NCI-H69 (cell line): ENCODE data around the gene MTA2.

Experiments used
- DNase-seq: peaks from one replicate; lab custom pipeline; 2025; lab: John Stamatoyannopoulos, UW

The MTA2 gene

GRCh38 chr11:62546244-62546928 lies 55.3 kb downstream of the MTA2 start, which contains the start of gene AHNAK:
TSS of gene AHNAK (minus strand) at chr11:62546806. CDS start at chr11:62536098, 10,708 bp downstream.
- DNase-seq, result peak; percentile 73

GRCh38 chr11:62545437-62546243 lies 56.0 kb downstream of the MTA2 start:
- DNase-seq, result peak; percentile 73

GRCh38 chr11:62544581-62545436 lies 56.9 kb downstream of the MTA2 start:
- DNase-seq, result peak; percentile 60

- no peak for DNase-seq
Measured at GRCh38 chr11:62543680-62544444, 57.8 kb downstream of the MTA2 start.
